HepG2 (cell line): ENCODE data around the gene CPZ. TPM values are rescaled to one million over a fixed set of nuclear protein-coding genes. Genes with fewer than 3 reads are reported as not detected.
A peak's percentile ranks its signal among the peaks of the same experiment; 100 is the strongest.

Experiments
- ATAD3A ChIP-seq: sonication (generic); formaldehyde crosslinking; IDR thresholded peaks from 2 replicates; pipeline ENCODE4 v1.4.0; 2020; ENCODE audit warnings: missing genetic modification reagents
- CENPX ChIP-seq: sonication (generic); formaldehyde crosslinking; IDR thresholded peaks from 2 replicates; pipeline ENCODE4 v1.9.0; 2021; ENCODE audit warnings: mild to moderate bottlenecking, missing genetic modification reagents, moderate library complexity
- GMEB1 ChIP-seq: sonication (generic); formaldehyde crosslinking; IDR thresholded peaks from 2 replicates; pipeline ENCODE4 v1.5.1; 2020; ENCODE audit warnings: missing genetic modification reagents, mild to moderate bottlenecking, borderline replicate concordance
- HES4 ChIP-seq: sonication (generic); formaldehyde crosslinking; IDR thresholded peaks from 2 replicates; pipeline ENCODE4 v1.9.0; 2021; ENCODE audit warnings: mild to moderate bottlenecking, missing genetic modification reagents, borderline replicate concordance
- HMGA1 ChIP-seq: sonication (generic); formaldehyde crosslinking; conservative IDR thresholded peaks from 2 replicates; pipeline ENCODE4 v1.4.0; 2020; ENCODE audit warnings: missing genetic modification reagents
- IRF2 ChIP-seq: IDR thresholded peaks from 2 replicates; pipeline ENCODE4 v1.6.1; 2018; ENCODE audit warnings: missing genetic modification reagents, missing compliant biosample characterization
- KLF16 ChIP-seq, 2 experiments: sonication (generic) in 1 of 2; formaldehyde crosslinking in 1 of 2; IDR thresholded peaks; 2 replicates each; pipeline versions ENCODE4 v1.6.1 to v1.8.0; 2016 to 2023; ENCODE audit warnings: missing genetic modification reagents in 2 of 2, missing compliant biosample characterization in 1 of 2
- KLF6 ChIP-seq: IDR thresholded peaks from 2 replicates; pipeline ENCODE4 v1.8.0; 2016; ENCODE audit warnings: missing biosample characterization, missing genetic modification reagents
- MAF1 ChIP-seq: sonication (generic); formaldehyde crosslinking; IDR thresholded peaks from 2 replicates; pipeline ENCODE4 v1.5.0; 2020; ENCODE audit warnings: missing genetic modification reagents, borderline replicate concordance
- MNT ChIP-seq: fragments of 450-650 bp; IDR thresholded peaks from 2 replicates; pipeline ENCODE4 v1.6.1; 2016
- NBN ChIP-seq: fragments of 450-650 bp; conservative IDR thresholded peaks from 2 replicates; pipeline ENCODE4 v1.6.1; 2017
- PAF1 ChIP-seq: IDR thresholded peaks from 2 replicates; pipeline ENCODE4 v1.6.1; 2016; ENCODE audit warnings: missing genetic modification reagents, missing compliant biosample characterization
- PATZ1 ChIP-seq: sonication (generic); formaldehyde crosslinking; IDR thresholded peaks from 2 replicates; pipeline ENCODE4 v1.4.0; 2020; ENCODE audit warnings: missing genetic modification reagents
- RXRB ChIP-seq: IDR thresholded peaks from 2 replicates; pipeline ENCODE4 v1.6.1; 2016; ENCODE audit warnings: borderline replicate concordance, missing genetic modification reagents, missing compliant biosample characterization
- SOX6 ChIP-seq, 2 experiments: fragments of 450-650 bp in 1 of 2; sonication (generic) in 1 of 2; formaldehyde crosslinking in 1 of 2; IDR thresholded peaks; 2 replicates each; pipeline versions ENCODE4 v1.4.0 to v1.6.1; 2017 to 2020; ENCODE audit warnings: antibody characterized with exemption in 1 of 2, mild to moderate bottlenecking in 1 of 2, missing genetic modification reagents in 1 of 2
- TAF1 ChIP-seq: sonication (generic); formaldehyde crosslinking; IDR thresholded peaks from 2 replicates; pipeline ENCODE4 v1.4.0; 2020; ENCODE audit warnings: missing genetic modification reagents
- ZMYM4 ChIP-seq: sonication (generic); formaldehyde crosslinking; IDR thresholded peaks from 2 replicates; pipeline ENCODE4 v1.8.1; 2023; ENCODE audit warnings: mild to moderate bottlenecking, missing genetic modification reagents
- ZNF468 ChIP-seq: sonication (generic); formaldehyde crosslinking; IDR thresholded peaks from 2 replicates; pipeline ENCODE4 v1.8.0; 2022; ENCODE audit warnings: mild to moderate bottlenecking, moderate library complexity, missing genetic modification reagents
- ZNF597 ChIP-seq: sonication (generic); formaldehyde crosslinking; IDR thresholded peaks from 2 replicates; pipeline ENCODE4 v1.5.0; 2020; ENCODE audit warnings: missing genetic modification reagents
- ZNF703 ChIP-seq: sonication (generic); formaldehyde crosslinking; IDR thresholded peaks from 2 replicates; pipeline ENCODE4 v1.5.1; 2020; ENCODE audit warnings: missing genetic modification reagents, mild to moderate bottlenecking, moderate library complexity, borderline replicate concordance
- ZNF850 ChIP-seq: sonication (generic); formaldehyde crosslinking; conservative IDR thresholded peaks from 2 replicates; pipeline ENCODE4 v1.9.0; 2021; ENCODE audit warnings: mild to moderate bottlenecking, missing genetic modification reagents
- polyA plus RNA-seq, 8 experiments: library from polyadenylated mRNA; depleted of rRNA in 3 of 8; stranded (reverse) in 7 of 8; unstranded in 1 of 8; fragments of >200 nt; fragmentation: Illumina TruSeq in 4 of 8; extraction: Trizol in 4 of 8; gene quantifications; 2 replicates each; pipeline versions ENCODE4 v1.2.1 to v1.2.3, GENCODE V29; 2011 to 2016; ENCODE audit warnings: low read depth in 4 of 8, missing spikeins in 1 of 8, mixed read lengths in 1 of 8; ENCODE audit not compliant: insufficient read depth in 1 of 8
- total RNA-seq, 5 experiments: library from RNA; depleted of rRNA; stranded (reverse); fragments of >200 nt; fragmentation: Illumina TruSeq; extraction: Trizol; gene quantifications; 2 replicates each; pipeline ENCODE4 v1.2.3, GENCODE V29; 2016; ENCODE audit warnings: low read depth in 1 of 5
- TF ChIP-seq, protein P1 (sequence below): IDR thresholded peaks from 2 replicates; pipeline ENCODE4 v1.6.1; 2018; ENCODE audit warnings: missing genetic modification reagents, mild to moderate bottlenecking, missing compliant biosample characterization

Gene CPZ
- total and polyA plus RNA-seq, 2 of the 13 experiments (the other 11 are each of a cell fraction or from before 2014, with no cell fraction given) = 0.58 to 0.61 TPM

DNA sequence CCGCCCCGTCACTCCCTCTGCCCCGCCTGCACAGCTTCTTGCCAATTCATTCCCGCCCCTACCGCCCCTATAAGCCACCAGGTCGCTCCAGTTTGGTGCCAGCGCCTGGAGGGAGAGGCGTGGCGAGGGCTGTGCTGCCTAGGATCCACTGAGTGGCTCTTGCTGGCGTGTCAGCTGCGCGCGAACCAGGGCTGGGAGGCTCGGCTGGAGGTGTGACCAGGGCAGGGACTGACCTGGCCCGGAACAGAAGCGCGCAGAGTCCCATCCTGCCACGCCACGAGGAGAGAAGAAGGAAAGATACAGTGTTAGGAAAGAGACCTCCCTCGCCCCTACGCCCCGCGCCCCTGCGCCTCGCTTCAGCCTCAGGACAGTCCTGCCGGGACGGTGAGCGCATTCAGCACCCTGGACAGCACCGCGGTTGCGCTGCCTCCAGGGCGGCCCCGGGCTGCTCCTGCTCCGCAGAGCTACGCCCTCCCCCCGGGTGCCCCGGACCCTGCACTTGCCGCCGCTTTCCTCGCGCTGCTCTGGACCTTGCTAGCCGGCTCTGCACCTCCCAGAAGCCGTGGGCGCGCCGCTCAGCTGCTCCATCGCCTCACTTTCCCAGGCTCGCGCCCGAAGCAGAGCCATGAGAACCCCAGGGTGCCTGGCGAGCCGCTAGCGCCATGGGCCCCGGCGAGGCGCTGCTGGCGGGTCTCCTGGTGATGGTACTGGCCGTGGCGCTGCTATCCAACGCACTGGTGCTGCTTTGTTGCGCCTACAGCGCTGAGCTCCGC lies 12.1 kb upstream of the CPZ start, which contains the start of gene GPR78 (continued):
- TF ChIP-seq ZNF850 (CRISPR knock-in tag) = no peak
- TF ChIP-seq IRF2 (CRISPR knock-in tag) = peak; percentile 53; the same call in 1 of the 2 replicates
- TF ChIP-seq PATZ1 (CRISPR knock-in tag) = no peak
- TF ChIP-seq SOX6 (IDR thresholded peaks at IDR 0.05) = no peak
- TF ChIP-seq SOX6 (CRISPR knock-in tag; IDR thresholded peaks at IDR 0.05) = no peak
- TF ChIP-seq MNT = no peak
- TF ChIP-seq MAF1 (CRISPR knock-in tag) = peak; percentile 72; the same call in 1 of the 2 replicates
- TF ChIP-seq GMEB1 (CRISPR knock-in tag) = no peak
- TF ChIP-seq KLF6 (CRISPR knock-in tag) = no peak
- TF ChIP-seq HMGA1 (CRISPR knock-in tag) = no peak
- TF ChIP-seq ZNF468 (CRISPR knock-in tag) = peak; percentile 57; the same call in 1 of the 2 replicates
- no peak for TF ChIP-seq ZNF703 (CRISPR knock-in tag)
- peak; percentile 58; the same call in 1 of the 2 replicates for TF ChIP-seq RXRB
- TF ChIP-seq ATAD3A = no peak
- 0 out of 2 replicates have a peak, but pooled peaks have one; percentile 26 for TF ChIP-seq ZMYM4 (CRISPR knock-in tag)
- TF ChIP-seq, protein P1, sequence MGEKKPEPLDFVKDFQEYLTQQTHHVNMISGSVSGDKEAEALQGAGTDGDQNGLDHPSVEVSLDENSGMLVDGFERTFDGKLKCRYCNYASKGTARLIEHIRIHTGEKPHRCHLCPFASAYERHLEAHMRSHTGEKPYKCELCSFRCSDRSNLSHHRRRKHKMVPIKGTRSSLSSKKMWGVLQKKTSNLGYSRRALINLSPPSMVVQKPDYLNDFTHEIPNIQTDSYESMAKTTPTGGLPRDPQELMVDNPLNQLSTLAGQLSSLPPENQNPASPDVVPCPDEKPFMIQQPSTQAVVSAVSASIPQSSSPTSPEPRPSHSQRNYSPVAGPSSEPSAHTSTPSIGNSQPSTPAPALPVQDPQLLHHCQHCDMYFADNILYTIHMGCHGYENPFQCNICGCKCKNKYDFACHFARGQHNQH = peak; percentile 63; the same call in 1 of the 2 replicates
- no peak for TF ChIP-seq PAF1 (CRISPR knock-in tag)
- TF ChIP-seq CENPX (CRISPR knock-in tag) = no peak
- TF ChIP-seq TAF1 (CRISPR knock-in tag) = no peak
- TF ChIP-seq KLF16 (CRISPR knock-in tag; IDR thresholded peaks at IDR 0.05) = peak in 1 of 2 experiments; percentile 80; a peak in 2 of 4 replicates
- no peak for TF ChIP-seq ZNF597 (CRISPR knock-in tag)
- peak; percentile 94 for TF ChIP-seq HES4
- TF ChIP-seq NBN = no peak
